ENCODE results near the gene PPAN. TPM values are rescaled to one million over a fixed set of nuclear protein-coding genes. Genes with fewer than 3 reads are reported as not detected.
A peak's percentile ranks its signal among the peaks of the same experiment; 100 is the strongest.

Gene PPAN
- total RNA-seq, 4 donors from 2014 or later: 26.2 to 33.0 (median 29.7) TPM

DNA sequence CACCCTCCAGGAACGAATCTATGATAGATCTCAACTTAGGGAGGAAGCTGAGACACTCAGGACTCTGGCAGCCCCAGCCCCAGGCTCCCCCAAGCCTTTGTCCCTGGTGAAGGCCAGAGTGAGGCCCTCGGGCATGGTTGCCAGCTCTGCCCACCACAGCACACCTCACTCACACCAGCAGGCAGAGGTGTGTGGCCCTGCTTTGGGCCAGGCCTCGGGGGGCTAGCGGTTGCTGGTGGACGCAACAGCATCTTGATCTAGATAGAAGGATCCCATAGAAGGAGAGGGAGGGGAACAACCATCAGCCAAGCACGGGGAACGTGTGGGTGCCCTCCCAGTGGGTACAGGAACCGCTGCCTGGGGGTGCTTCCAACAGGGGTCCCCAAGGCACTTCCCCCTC, 51.9 kb downstream of the PPAN start:
- H3K9me3 ChIP-seq: no peaks in the 10 kb centered on the region
- intact Hi-C loops (cut with DNase I): no loop called here
- H3K4me1 ChIP-seq: no peaks in the 10 kb centered on the region
- H3K4me3 ChIP-seq (replicated peaks in 1 of 3): no peak overlapping the region
- no peak for DNase-seq
- TF ChIP-seq CTCF (IDR thresholded peaks at IDR 0.05): no peak
- no peak for TF ChIP-seq POLR2A (IDR thresholded peaks at IDR 0.05)
- H3K27ac ChIP-seq: no peak overlapping the region
- WGBS, 2 donors: 90 to 97% methylated on average over 6 to 7 of the region's 8 CpGs
- H3K36me3 ChIP-seq: peaks cover 60 to 67% of the 10 kb centered on the region in 2 donors
- H3K27me3 ChIP-seq: no peaks in the 10 kb centered on the region

DNA sequence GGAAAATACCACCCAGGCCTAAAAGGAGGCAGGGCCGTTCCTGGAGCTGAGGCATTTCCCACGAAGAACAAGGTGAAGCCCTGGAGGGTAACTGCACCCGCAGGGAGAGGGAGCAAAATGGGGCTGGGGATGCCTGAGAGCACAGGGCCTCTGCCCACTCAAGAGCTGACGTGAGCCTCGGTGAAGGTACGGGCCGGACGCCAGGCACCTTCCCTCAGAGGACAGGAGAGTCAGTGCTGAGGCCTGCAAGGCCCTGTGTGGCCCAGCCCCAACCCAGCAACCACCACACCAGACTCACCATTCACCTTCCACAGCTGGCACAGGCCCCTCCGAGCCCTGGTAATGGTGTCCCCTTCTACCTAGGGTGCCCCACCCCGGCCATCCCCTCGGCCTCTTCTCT, 52.3 kb downstream of the PPAN start:
- intact Hi-C loops (cut with DNase I): no loop called here
- H3K4me3 ChIP-seq (replicated peaks in 1 of 3): no peak overlapping the region
- no peak overlapping the region for H3K27ac ChIP-seq
- TF ChIP-seq CTCF (IDR thresholded peaks at IDR 0.05) (no peak), POLR2A (IDR thresholded peaks at IDR 0.05) (no peak)
- WGBS, 2 donors: 89 to 92% methylated on average over 9 to 11 of the region's 11 CpGs
- peaks cover 60 to 71% of the 10 kb centered on the region in 2 donors for H3K36me3 ChIP-seq
- no peaks in the 10 kb centered on the region for H3K4me1 ChIP-seq
- H3K27me3 ChIP-seq: no peaks in the 10 kb centered on the region
- DNase-seq: no peak
- no peaks in the 10 kb centered on the region for H3K9me3 ChIP-seq

- no peak for TF ChIP-seq POLR2A (IDR thresholded peaks at IDR 0.05)
- H3K4me1 ChIP-seq: no peaks in the 10 kb centered on the region
- H3K27me3 ChIP-seq: no peaks in the 10 kb centered on the region
- H3K27ac ChIP-seq: no peak overlapping the region
- peaks cover 50 to 63% of the 10 kb centered on the region in 2 donors for H3K36me3 ChIP-seq
- no peak for DNase-seq
- no peak overlapping the region for H3K4me3 ChIP-seq (replicated peaks in 1 of 3)
- no peaks in the 10 kb centered on the region for H3K9me3 ChIP-seq
- intact Hi-C loops (cut with DNase I): no loop called here
- 93 to 95% methylated on average over 16 of the region's 16 CpGs for WGBS, 2 donors
Measured at GRCh38 chr19:10159610-10160009, 53.4 kb downstream of the PPAN start.

Small RNAs within 50 kb of the gene (small RNA-seq; reads per million reads assigned to genes)
- gene SNORD105: 57.3 reads per million, percentile 96 among the genes with 10 or more reads in this experiment
- 4,851 reads per million, percentile 99 among the genes with 10 or more reads in this experiment for gene SNORD105B

Other genes with a start within 250 kb of the PPAN start
- gene OLFM2, start 169.8 kb upstream of the PPAN start, total RNA-seq: 10 to 100 TPM; 19.5 to 42.7 (median 37.8) TPM
- 10 to 100 TPM in 1 of 4 donors, 1 to 10 TPM in 3; 2.0 to 10.1 (median 5.3) TPM for gene COL5A3, start 95.9 kb upstream of the PPAN start, total RNA-seq
- not detected for gene RDH8, start 92.9 kb upstream of the PPAN start, total RNA-seq
- 10 to 100 TPM; 18.5 to 46.1 (median 32.6) TPM for gene SHFL, start 20.0 kb upstream of the PPAN start, total RNA-seq
- gene ANGPTL6, start 3.7 kb upstream of the PPAN start, total RNA-seq: under 1 TPM in 2 of 4 donors, not detected in 2; 0.33 to 0.54 TPM
- 1 to 10 TPM; 6.1 to 9.3 (median 6.3) TPM for gene P2RY11, start 5.3 kb downstream of the PPAN start, total RNA-seq
- 100 to 1,000 TPM; 219 to 342 (median 250) TPM for gene EIF3G, start 13.5 kb downstream of the PPAN start, total RNA-seq
- 10 to 100 TPM; 31.2 to 49.5 (median 36.0) TPM for gene DNMT1, start 88.6 kb downstream of the PPAN start, total RNA-seq
- 1 to 10 TPM; 3.6 to 9.8 (median 5.3) TPM for gene S1PR2, start 125.0 kb downstream of the PPAN start, total RNA-seq
- 10 to 100 TPM; 36.1 to 81.7 (median 54.9) TPM for gene MRPL4, start 145.9 kb downstream of the PPAN start, total RNA-seq
- 10 to 100 TPM in 3 of 4 donors, 1 to 10 TPM in 1; 8.1 to 37.6 (median 19.7) TPM for gene ICAM1, start 164.8 kb downstream of the PPAN start, total RNA-seq
- gene ICAM4, start 180.6 kb downstream of the PPAN start, total RNA-seq: under 1 TPM in 1 of 4 donors, not detected in 3; 0.44 TPM
- gene ICAM5, start 183.6 kb downstream of the PPAN start, total RNA-seq: 1 to 10 TPM in 2 of 4 donors, not detected in 2; 1.0 to 1.6 TPM
- gene ZGLP1, start 203.5 kb downstream of the PPAN start, total RNA-seq: 1 to 10 TPM in 3 of 4 donors, under 1 TPM in 1; 0.75 to 8.8 (median 2.2) TPM
- gene FDX2, start 209.7 kb downstream of the PPAN start, total RNA-seq: 10 to 100 TPM; 22.8 to 44.8 (median 33.3) TPM
- gene RAVER1, start 227.2 kb downstream of the PPAN start, total RNA-seq: 10 to 100 TPM; 18.3 to 52.0 (median 39.1) TPM
- 1 to 10 TPM; 5.5 to 8.5 (median 5.8) TPM for gene ICAM3, start 233.3 kb downstream of the PPAN start, total RNA-seq